ENCODE data around the gene TXNDC12.

The TXNDC12 gene

GRCh38 chr1:52003877-52004276 lies 51.1 kb downstream of the TXNDC12 start:
- in situ Hi-C loops (cut with HindIII; ENCODE audit: low pct_unique_long_range_greater_than_20kb, low sequenced_read_pairs), result no loop called here
- no peak for DNase-seq (ENCODE audit: low read depth in 1 of 2, low spot score in 1 of 2)
- TF ChIP-seq JUND (IDR thresholded peaks at IDR 0.05; ENCODE audit: low read depth), result no peak

GRCh38 chr1:52002038-52002917 lies 52.7 kb downstream of the TXNDC12 start:
- DNase-seq (ENCODE audit: low read depth in 1 of 2, low spot score in 1 of 2), result peak; percentile 68 to 87
- in situ Hi-C loops (cut with HindIII; ENCODE audit: low pct_unique_long_range_greater_than_20kb, low sequenced_read_pairs), result no loop called here
- TF ChIP-seq JUND (IDR thresholded peaks at IDR 0.05; ENCODE audit: low read depth), result no peak

- TF ChIP-seq JUND (IDR thresholded peaks at IDR 0.05; ENCODE audit: low read depth), result no peak
- in situ Hi-C loops (cut with HindIII; ENCODE audit: low pct_unique_long_range_greater_than_20kb, low sequenced_read_pairs), result no loop called here
- DNase-seq (ENCODE audit: low read depth in 1 of 2, low spot score in 1 of 2), result no peak
Observed at GRCh38 chr1:51998701-51999100, 56.3 kb downstream of the TXNDC12 start.

GRCh38 chr1:51997974-51998382 lies 57.0 kb downstream of the TXNDC12 start:
- no peak for DNase-seq (ENCODE audit: low read depth in 1 of 2, low spot score in 1 of 2)
- no peak for TF ChIP-seq JUND (IDR thresholded peaks at IDR 0.05; ENCODE audit: low read depth)
- in situ Hi-C loops (cut with HindIII; ENCODE audit: low pct_unique_long_range_greater_than_20kb, low sequenced_read_pairs), result no loop called here

- no peak for TF ChIP-seq JUND (IDR thresholded peaks at IDR 0.05; ENCODE audit: low read depth)
- DNase-seq (ENCODE audit: low read depth in 1 of 2, low spot score in 1 of 2), result peak; percentile 59 to 62
- in situ Hi-C loops (cut with HindIII; ENCODE audit: low pct_unique_long_range_greater_than_20kb, low sequenced_read_pairs), result no loop called here
Observed at GRCh38 chr1:51990478-51990965, 64.5 kb downstream of the TXNDC12 start, which contains the start of gene RAB3B. Gene RAB3B, minus strand, starts transcription at chr1:51990700. Its CDS starts 13,583 bp downstream, at chr1:51977117.

GRCh38 chr1:51989582-51990477 lies 65.2 kb downstream of the TXNDC12 start:
- no peak for TF ChIP-seq JUND (IDR thresholded peaks at IDR 0.05; ENCODE audit: low read depth)
- DNase-seq (ENCODE audit: low read depth in 1 of 2, low spot score in 1 of 2), result no peak
- in situ Hi-C loops (cut with HindIII; ENCODE audit: low pct_unique_long_range_greater_than_20kb, low sequenced_read_pairs), result no loop called here

GRCh38 chr1:51988254-51988653 lies 66.7 kb downstream of the TXNDC12 start:
- DNase-seq (ENCODE audit: low read depth in 1 of 2, low spot score in 1 of 2), result no peak
- in situ Hi-C loops (cut with HindIII; ENCODE audit: low pct_unique_long_range_greater_than_20kb, low sequenced_read_pairs), result no loop called here
- no peak for TF ChIP-seq JUND (IDR thresholded peaks at IDR 0.05; ENCODE audit: low read depth)

- in situ Hi-C loops (cut with HindIII; ENCODE audit: low pct_unique_long_range_greater_than_20kb, low sequenced_read_pairs), result no loop called here
- no peak for DNase-seq (ENCODE audit: low read depth in 1 of 2, low spot score in 1 of 2)
- no peak for TF ChIP-seq JUND (IDR thresholded peaks at IDR 0.05; ENCODE audit: low read depth)
Observed at GRCh38 chr1:51986718-51987117, 68.3 kb downstream of the TXNDC12 start.

GRCh38 chr1:51982161-51982560 lies 72.8 kb downstream of the TXNDC12 start:
- in situ Hi-C loops (cut with HindIII; ENCODE audit: low pct_unique_long_range_greater_than_20kb, low sequenced_read_pairs), result no loop called here
- DNase-seq (ENCODE audit: low read depth in 1 of 2, low spot score in 1 of 2), result no peak
- TF ChIP-seq JUND (IDR thresholded peaks at IDR 0.05; ENCODE audit: low read depth), result no peak

GRCh38 chr1:51981555-51981954 lies 73.4 kb downstream of the TXNDC12 start:
- in situ Hi-C loops (cut with HindIII; ENCODE audit: low pct_unique_long_range_greater_than_20kb, low sequenced_read_pairs), result no loop called here
- no peak for DNase-seq (ENCODE audit: low read depth in 1 of 2, low spot score in 1 of 2)
- TF ChIP-seq JUND (IDR thresholded peaks at IDR 0.05; ENCODE audit: low read depth), result no peak

GRCh38 chr1:51978099-51978498 lies 76.9 kb downstream of the TXNDC12 start:
- no peak for DNase-seq (ENCODE audit: low read depth in 1 of 2, low spot score in 1 of 2)
- no peak for TF ChIP-seq JUND (IDR thresholded peaks at IDR 0.05; ENCODE audit: low read depth)
- in situ Hi-C loops (cut with HindIII; ENCODE audit: low pct_unique_long_range_greater_than_20kb, low sequenced_read_pairs), result no loop called here

GRCh38 chr1:51976846-51977602 lies 78.0 kb downstream of the TXNDC12 start:
- no peak for TF ChIP-seq JUND (IDR thresholded peaks at IDR 0.05; ENCODE audit: low read depth)
- in situ Hi-C loops (cut with HindIII; ENCODE audit: low pct_unique_long_range_greater_than_20kb, low sequenced_read_pairs), result no loop called here
- DNase-seq (ENCODE audit: low read depth in 1 of 2, low spot score in 1 of 2), result no peak
